DND-41 (cell line): ENCODE measurements around the gene ELF1.
"Not testable (repeated sequence)": the region's sequence is repeated elsewhere in the genome, so short reads cannot be mapped to it uniquely, and the experiment has no call there.

Experiments used
- EZH2 ChIP-seq: IDR thresholded peaks from 3 replicates; pipeline ENCODE4 v1.6.1; 2012; ENCODE audit warnings: borderline replicate concordance, low read depth, mild to moderate bottlenecking, moderate library complexity, low read length, inconsistent platforms; ENCODE audit not compliant: severe bottlenecking
- TF ChIP-seq, protein P1 (sequence below): IDR thresholded peaks from 2 replicates; pipeline ENCODE4 v1.5.1; 2012; ENCODE audit warnings: borderline replicate concordance, low read length, moderate library complexity, mild to moderate bottlenecking; ENCODE audit not compliant: poor library complexity, severe bottlenecking; ENCODE audit errors: extremely low read depth

DNA sequence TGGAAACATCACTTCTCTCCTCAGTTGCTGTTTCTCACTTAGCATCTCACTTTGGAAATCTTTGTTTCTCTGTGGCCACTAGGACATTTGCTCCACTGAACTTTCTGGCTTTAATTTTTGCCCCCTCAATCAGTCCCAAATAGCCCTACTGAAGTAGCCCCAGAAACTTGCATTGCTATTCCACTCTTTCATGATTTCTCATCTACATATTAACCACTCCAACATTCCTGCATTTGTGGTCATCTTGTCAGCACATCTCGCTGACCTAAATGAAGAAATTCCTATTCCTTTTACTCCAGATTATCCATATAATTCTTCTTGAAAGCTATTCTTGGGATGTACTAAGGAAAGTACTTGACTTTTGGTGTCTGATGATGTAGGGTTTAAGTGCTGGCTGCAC, 134.9 kb downstream of the ELF1 start:
- TF ChIP-seq, protein P1, sequence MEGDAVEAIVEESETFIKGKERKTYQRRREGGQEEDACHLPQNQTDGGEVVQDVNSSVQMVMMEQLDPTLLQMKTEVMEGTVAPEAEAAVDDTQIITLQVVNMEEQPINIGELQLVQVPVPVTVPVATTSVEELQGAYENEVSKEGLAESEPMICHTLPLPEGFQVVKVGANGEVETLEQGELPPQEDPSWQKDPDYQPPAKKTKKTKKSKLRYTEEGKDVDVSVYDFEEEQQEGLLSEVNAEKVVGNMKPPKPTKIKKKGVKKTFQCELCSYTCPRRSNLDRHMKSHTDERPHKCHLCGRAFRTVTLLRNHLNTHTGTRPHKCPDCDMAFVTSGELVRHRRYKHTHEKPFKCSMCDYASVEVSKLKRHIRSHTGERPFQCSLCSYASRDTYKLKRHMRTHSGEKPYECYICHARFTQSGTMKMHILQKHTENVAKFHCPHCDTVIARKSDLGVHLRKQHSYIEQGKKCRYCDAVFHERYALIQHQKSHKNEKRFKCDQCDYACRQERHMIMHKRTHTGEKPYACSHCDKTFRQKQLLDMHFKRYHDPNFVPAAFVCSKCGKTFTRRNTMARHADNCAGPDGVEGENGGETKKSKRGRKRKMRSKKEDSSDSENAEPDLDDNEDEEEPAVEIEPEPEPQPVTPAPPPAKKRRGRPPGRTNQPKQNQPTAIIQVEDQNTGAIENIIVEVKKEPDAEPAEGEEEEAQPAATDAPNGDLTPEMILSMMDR, result not testable (repeated sequence)
- TF ChIP-seq EZH2, result not testable (repeated sequence)
